HL-60/S4 (cell line): ENCODE measurements around the gene WDR18.

ENCODE experiments used
- in situ Hi-C: fragments of 300-500 bp; cut with MboI; formaldehyde crosslinking; loops from 2 replicates; pipeline ENCODE4 v1.14.3; 2022; ENCODE audit warnings: low sequenced_read_pairs

WDR18 gene

DNA sequence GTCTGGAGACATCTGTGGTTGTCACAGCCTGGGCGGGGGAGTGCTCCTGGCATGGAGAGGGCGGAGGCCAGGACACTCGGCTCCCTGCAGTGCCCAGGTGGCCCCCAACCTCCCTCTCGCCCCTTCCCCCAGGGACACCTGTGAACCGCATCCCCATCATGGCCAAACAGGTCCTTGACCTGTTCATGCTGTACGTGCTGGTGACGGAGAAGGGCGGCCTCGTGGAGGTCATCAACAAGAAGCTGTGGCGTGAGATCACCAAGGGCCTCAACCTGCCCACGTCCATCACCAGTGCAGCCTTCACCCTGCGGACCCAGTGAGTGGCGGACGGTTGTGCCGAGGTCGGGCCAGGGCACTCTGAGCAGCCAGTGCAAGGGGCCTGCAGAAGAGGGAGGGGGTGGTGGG lies 20.0 kb upstream of the WDR18 start:
- in situ Hi-C loops = no loop called here

DNA sequence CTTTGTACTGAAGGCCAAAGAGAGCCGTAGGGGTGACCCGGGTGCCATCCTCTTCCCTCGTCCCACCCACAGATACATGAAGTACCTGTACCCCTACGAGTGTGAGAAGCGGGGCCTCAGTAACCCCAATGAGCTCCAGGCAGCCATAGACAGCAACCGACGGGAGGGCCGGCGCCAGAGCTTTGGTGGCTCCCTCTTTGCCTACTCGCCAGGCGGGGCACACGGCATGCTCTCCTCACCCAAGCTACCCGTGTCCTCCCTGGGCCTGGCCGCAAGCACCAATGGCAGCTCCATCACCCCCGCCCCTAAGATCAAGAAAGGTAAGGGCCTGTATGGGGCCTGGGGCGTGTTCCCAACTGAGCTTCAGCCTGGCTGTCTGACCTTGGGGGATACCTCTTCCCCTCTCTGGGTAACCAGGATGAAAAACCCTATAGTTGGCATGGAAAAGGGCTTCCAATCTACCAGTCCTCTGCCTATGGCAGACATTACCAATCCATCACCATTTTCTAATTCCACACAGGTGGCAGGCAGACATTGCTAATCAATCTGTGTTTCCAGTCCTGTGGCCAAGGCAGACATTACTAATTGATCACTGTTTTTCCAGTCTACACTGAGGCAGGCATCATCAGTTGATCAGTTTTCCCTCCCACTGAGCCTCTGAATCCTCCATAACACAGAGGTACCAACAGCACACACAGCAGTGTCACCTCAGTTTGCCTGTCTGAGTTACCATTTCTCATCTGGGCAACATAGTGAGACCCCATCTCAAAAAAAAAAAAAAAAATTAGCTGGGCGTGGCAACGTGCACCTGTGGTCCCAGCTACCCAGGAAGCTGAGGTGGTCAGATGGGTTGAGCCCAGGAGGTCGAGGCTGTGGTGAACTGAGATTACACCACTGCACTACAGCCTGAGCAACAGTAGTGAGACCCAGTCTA lies 19.1 kb upstream of the WDR18 start:
- in situ Hi-C loops = no loop called here

GRCh38 chr19:966485-967088 lies 17.6 kb upstream of the WDR18 start:
- in situ Hi-C loops = no loop called here

- in situ Hi-C loops = no loop called here
Observed at GRCh38 chr19:970695-971094, 13.4 kb upstream of the WDR18 start.

- in situ Hi-C loops = no loop called here
Observed at GRCh38 chr19:971795-972194, 12.3 kb upstream of the WDR18 start.

- in situ Hi-C loops = no loop called here
Observed at GRCh38 chr19:972281-972680, 11.9 kb upstream of the WDR18 start.

GRCh38 chr19:973726-974563 lies 10.2 kb upstream of the WDR18 start:
- in situ Hi-C loops = no loop called here

DNA sequence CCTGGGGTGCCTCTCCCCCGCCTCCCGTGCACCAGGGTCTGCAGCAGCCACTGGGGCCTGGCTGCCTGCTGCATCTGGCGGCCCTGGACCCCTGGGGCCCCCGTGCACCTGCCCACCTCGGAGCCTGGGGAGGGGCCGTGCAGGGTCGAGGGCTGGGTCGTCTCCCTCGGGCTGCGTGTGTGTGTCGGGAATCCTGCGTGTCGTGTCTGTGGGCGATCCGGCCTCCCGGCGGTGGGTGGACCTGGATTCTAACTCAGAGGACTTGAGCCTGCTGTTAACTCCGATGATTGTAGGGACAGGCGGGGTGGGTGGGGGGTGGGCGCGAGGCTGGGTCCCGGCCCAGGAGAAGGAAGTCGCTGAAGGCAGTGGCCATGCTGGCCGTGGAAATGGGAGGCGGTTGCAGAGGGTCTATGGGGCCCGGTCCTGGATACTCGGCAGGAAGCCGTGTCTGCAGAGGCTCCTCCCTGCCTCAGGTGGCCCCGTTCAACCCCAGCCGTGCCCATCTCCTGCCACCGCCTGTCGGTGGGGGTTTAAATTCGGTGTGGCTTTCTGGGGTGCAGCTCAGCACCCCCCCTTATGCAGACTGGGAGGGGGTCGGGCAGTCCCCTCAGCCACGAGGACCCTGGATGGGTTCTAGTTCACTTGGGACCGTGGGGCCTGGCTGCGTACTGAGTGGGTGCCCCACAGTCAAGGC lies 9.4 kb upstream of the WDR18 start:
- in situ Hi-C loops = no loop called here

DNA sequence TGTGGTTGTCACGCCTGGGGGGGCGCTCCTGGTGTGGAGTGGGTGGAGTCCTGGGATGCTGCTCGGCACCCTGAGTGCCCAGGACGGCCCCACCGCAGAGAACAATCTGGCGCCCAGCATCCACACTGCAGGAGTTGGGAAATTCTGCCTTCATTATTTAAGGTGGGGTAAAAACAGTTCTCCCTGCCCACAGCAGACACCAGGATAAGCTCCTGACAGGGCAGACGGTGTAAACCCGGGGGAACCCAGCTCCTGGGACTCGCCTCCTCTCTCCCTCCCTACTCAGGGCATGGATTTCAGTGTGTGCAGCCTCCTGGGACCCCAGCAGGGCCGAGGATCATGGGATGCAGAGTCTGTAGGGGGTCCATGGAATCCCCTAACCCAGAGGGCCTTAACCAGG lies 7.7 kb upstream of the WDR18 start:
- in situ Hi-C loops = no loop called here

- in situ Hi-C loops = no loop called here
Observed at GRCh38 chr19:977058-977464, 7.1 kb upstream of the WDR18 start.

DNA sequence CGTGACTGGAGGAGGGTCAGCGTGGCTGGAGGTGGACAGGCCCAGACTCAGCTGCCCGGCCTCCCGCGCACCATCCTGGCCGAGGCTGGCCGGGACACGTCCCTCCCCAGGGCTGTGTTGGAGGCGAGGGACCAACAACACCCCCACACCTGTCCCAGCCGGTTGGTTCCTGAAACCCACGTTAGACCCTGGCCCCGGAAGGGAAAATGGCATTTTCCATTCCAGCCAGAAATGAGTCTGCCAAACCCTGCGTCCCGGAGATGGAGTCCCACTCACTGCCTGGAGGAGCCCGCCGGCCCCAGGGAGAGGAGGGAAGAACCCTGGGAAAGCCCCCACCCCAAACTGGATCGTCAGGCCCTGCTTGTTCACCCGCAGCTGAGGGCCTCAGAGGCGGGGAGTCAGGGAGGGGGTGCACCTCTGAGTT lies 4.8 kb upstream of the WDR18 start:
- in situ Hi-C loops = no loop called here

DNA sequence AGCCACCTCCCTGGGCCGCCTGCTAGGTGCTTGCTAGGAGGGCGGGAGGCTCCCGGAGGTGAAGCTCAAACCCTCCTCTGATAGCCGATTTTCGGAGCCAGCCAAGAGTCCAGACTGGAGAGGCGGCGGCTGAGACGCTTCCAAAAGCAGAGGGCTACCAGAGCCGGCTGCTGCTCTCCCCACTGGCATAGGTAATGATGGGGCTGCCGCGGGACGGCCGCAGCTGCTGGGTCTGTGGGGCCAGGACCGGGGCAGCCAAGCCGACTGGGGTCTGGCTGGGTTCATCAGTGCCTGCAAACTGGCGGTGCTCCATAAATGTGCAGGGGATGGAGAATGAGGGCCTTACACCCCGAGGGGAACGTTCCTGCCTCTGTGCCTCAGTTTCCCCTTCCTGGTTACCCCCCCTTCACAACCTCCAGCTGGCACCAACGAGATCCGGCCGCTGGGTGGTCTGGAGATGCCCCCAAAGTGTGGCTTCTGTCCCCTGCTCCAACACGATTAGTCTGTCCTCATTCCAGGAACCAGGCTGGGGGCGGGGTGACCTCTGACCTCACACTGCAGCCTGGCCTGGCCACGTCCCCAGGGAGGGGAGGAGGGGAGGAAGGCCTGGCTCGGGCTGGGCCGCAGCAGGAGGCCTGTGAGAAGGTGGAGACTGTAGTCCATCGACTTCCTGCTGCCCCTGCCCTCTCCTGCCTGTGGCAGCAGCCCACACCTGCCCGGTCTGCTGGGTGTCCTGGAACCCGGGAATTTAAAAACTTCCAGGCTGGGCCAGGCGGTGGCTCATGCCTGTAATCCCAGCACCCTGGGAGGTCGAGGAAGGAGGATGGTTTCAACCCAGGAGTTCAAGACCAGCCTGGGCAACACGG lies 3.8 kb upstream of the WDR18 start:
- in situ Hi-C loops = loop anchor here (5.0 to 10.0 kb wide), 2 partner anchors 58 to 206 kb away; no protein-coding TSS in a partner anchor

DNA sequence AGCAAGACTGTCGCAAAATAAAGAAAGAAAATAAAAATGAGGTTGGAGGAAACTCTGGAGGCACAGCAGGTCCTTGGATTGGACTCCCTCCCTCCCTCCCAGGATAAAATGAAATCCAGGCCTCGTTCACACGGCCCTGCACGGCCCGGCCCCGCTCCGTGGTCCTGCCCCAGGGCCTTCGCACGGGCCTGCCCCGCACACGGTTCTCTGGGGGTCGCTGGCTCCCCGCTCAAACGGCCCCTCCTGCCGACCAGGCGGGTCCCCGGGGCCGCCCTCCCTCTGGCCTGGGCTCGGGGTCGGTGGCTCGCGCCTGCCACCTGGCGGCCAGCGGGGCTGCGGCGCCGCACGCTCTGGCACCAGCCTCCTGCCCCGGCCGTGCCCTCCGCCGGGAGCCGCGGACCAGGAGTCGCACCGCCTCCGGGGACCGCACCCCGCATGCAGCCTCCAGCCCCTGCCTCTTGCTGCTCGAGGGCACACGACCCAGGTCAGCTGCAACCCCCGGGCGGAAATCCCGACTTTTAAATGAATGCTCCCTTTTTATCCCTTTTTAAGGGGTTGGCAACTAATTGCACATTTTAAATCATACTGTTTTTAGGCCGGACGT lies 1.5 kb upstream of the WDR18 start:
- in situ Hi-C loops = loop anchor here (5.0 to 10.0 kb wide), 2 partner anchors 60 to 208 kb away; no protein-coding TSS in a partner anchor

DNA sequence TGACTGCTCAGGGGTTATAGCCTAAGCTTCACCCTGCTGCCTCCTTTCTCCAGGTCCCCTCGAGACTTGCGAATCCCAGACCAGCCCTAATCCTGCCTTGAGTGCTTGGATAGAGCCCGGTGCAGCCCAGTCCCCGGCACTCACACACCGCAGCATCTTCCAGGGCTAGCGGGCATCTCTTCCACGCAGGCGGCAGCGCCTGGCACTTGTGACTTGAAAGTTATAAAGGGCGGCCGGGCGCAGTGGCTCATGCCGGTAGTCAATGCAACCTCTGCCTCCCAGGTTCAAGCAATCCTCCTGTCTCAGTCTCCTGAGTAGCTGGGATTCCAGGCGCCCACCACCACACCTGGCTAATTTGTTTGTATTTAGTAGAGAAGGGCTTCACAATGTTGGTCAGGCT lies 1.9 kb downstream of the WDR18 start:
- in situ Hi-C loops = loop anchor here (10.0 kb wide), 1 partner anchor 211 kb away; no protein-coding TSS in a partner anchor

GRCh38 chr19:988081-988480 lies 3.9 kb downstream of the WDR18 start:
- in situ Hi-C loops = loop anchor here (10.0 kb wide), 1 partner anchor 213 kb away; no protein-coding TSS in a partner anchor

DNA sequence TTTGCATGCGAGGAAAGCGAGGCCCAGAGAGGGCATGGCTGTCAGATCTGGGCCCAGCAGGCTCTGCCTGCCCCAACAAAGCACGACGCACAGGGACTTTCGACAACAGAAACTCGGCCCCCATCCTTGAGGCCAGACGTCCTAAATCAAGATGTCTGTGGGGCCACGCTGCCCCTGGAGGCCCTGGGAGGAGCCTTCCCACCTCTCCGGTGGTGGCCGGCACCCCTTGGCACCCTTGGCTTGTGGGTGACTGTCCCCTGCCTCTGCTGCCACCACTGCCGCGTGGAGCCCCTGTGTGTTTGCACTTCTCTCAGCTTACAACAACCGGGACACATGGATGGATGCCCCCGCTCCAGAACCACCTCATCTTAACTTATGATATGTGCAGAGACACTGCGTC lies 4.4 kb downstream of the WDR18 start:
- in situ Hi-C loops = loop anchor here (10.0 kb wide), 1 partner anchor 214 kb away; no protein-coding TSS in a partner anchor

DNA sequence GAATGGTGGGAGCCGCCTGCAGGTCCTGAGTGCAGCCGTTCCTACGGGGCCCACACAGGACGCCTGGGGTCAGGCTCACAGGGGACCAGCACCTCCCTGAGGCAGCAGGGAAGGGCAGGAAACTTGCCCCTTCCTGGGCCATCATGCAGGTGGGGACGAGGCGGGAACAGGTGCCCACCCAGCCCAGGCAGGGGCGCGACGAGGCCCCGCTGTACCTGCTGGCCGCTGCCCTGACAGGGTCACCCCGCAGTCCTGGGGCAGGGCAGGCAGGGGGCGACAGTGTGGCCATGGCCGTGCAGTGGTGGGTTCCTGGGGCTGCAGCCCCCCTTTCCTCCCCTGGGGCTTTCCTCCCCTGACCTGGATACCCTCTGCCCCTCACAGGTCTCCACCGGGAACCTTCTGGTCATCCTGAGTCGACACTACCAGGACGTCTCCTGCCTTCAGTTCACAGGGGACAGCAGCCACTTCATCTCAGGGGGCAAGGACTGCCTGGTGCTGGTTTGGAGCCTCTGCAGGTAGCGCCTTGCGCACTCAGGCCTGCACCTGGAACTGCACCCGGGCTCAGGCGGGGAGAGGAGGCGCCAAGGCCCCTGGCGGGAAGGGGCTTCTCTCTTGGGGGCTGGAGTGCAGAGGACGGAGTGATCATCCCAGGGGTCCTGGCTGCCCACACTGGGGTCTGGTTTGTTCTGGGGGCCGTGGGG lies 5.4 kb downstream of the WDR18 start:
- in situ Hi-C loops = loop anchor here (10.0 kb wide), 1 partner anchor 215 kb away; no protein-coding TSS in a partner anchor

DNA sequence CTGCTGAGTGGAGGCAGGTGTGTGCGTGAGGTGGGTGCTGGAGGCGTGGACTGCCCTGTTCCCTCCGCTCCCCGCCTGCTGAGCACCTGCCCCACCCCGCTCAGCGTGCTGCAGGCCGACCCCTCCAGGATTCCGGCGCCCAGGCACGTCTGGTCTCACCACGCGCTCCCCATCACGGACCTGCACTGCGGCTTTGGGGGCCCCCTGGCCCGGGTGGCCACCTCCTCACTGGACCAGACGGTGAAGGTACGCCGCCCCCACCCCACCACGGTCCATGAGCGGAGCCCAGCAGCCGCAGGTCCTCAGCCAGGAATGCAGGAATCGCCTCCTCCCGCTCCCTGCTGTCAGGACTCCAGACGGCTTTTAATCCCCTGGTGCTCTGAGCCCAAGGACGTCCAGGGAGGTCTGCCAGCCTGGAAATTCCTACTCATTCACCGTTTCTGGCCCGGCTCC lies 6.0 kb downstream of the WDR18 start:
- in situ Hi-C loops = no loop called here
